Rectal smooth muscle tissue (tissue), 1 donor: ENCODE measurements around the gene LSAMP.
"Not testable (repeated sequence)": the region's sequence is repeated elsewhere in the genome, so short reads cannot be mapped to it uniquely, and the experiment has no call there.

ENCODE experiments used
- H3K27ac ChIP-seq: one replicate; pipeline ENCODE4 v1.7.0; 2013; ENCODE audit warnings: low read depth, low read length, inconsistent platforms
- H3K27me3 ChIP-seq: one replicate; pipeline ENCODE4 v1.7.0; 2013; ENCODE audit warnings: low read length; ENCODE audit not compliant: control insufficient read depth, insufficient read depth
- H3K36me3 ChIP-seq: one replicate; pipeline ENCODE4 v1.7.0; 2013; ENCODE audit warnings: low read length; ENCODE audit not compliant: control insufficient read depth, insufficient read depth
- H3K4me1 ChIP-seq: one replicate; pipeline ENCODE4 v1.7.0; 2013; ENCODE audit warnings: low read length; ENCODE audit not compliant: control insufficient read depth, insufficient read depth
- H3K4me3 ChIP-seq: one replicate; pipeline ENCODE4 v1.7.0; 2013; ENCODE audit warnings: low read length
- H3K9ac ChIP-seq: one replicate; pipeline ENCODE4 v1.7.0; 2013; ENCODE audit warnings: low read length

LSAMP gene

GRCh38 chr3:115804713-115805119, 640.6 kb downstream of the LSAMP start:
- H3K27ac ChIP-seq, result no peak overlapping the region
- no peaks in the 10 kb centered on the region for H3K27me3 ChIP-seq

GRCh38 chr3:115804200-115804599, 641.1 kb downstream of the LSAMP start:
- no peak overlapping the region for H3K4me3 ChIP-seq
- H3K27me3 ChIP-seq, result no peaks in the 10 kb centered on the region
- H3K27ac ChIP-seq, result no peak overlapping the region
- no peaks in the 10 kb centered on the region for H3K36me3 ChIP-seq
- H3K9ac ChIP-seq, result no peak overlapping the region
- no peaks in the 10 kb centered on the region for H3K4me1 ChIP-seq

More at GRCh38 chr3:115804713-115805119, 640.6 kb downstream of the LSAMP start:
- no peak overlapping the region for H3K4me3 ChIP-seq
- no peak overlapping the region for H3K9ac ChIP-seq
- no peaks in the 10 kb centered on the region for H3K36me3 ChIP-seq
- no peaks in the 10 kb centered on the region for H3K4me1 ChIP-seq

- no peaks in the 10 kb centered on the region for H3K27me3 ChIP-seq
- H3K4me1 ChIP-seq, result no peaks in the 10 kb centered on the region
- no peak overlapping the region for H3K4me3 ChIP-seq
- no peak overlapping the region for H3K27ac ChIP-seq
- no peak overlapping the region for H3K9ac ChIP-seq
- no peaks in the 10 kb centered on the region for H3K36me3 ChIP-seq
Measured at GRCh38 chr3:115803661-115804060, 641.6 kb downstream of the LSAMP start.

- Histone ChIP-seq H3K27ac (no peak overlapping the region), H3K27me3 (no peaks in the 10 kb centered on the region)
Measured at GRCh38 chr3:115800489-115801075, 644.7 kb downstream of the LSAMP start.

GRCh38 chr3:115800065-115800464, 645.2 kb downstream of the LSAMP start:
- H3K27ac ChIP-seq, H3K9ac ChIP-seq, H3K4me3 ChIP-seq, H3K27me3 ChIP-seq, H3K4me1 ChIP-seq, H3K36me3 ChIP-seq: not testable (repeated sequence)

More at GRCh38 chr3:115800489-115801075, 644.7 kb downstream of the LSAMP start:
- H3K4me3 ChIP-seq, result no peak overlapping the region
- no peak overlapping the region for H3K9ac ChIP-seq
- H3K36me3 ChIP-seq, result no peaks in the 10 kb centered on the region
- H3K4me1 ChIP-seq, result no peaks in the 10 kb centered on the region

GRCh38 chr3:115792206-115792955, 652.9 kb downstream of the LSAMP start:
- Histone ChIP-seq H3K4me3 (no peak overlapping the region), H3K9ac (no peak overlapping the region), H3K27ac (no peak overlapping the region), H3K36me3 (no peaks in the 10 kb centered on the region), H3K4me1 (no peaks in the 10 kb centered on the region), H3K27me3 (no peaks in the 10 kb centered on the region)

GRCh38 chr3:115791271-115792153, 653.8 kb downstream of the LSAMP start:
- H3K27ac ChIP-seq, H3K36me3 ChIP-seq, H3K4me3 ChIP-seq, H3K4me1 ChIP-seq, H3K9ac ChIP-seq, H3K27me3 ChIP-seq: not testable (repeated sequence)

GRCh38 chr3:115790759-115791158, 654.5 kb downstream of the LSAMP start:
- Histone ChIP-seq H3K27me3 (no peaks in the 10 kb centered on the region), H3K27ac (no peak overlapping the region), H3K4me1 (no peaks in the 10 kb centered on the region), H3K9ac (no peak overlapping the region), H3K36me3 (no peaks in the 10 kb centered on the region), H3K4me3 (no peak overlapping the region)

GRCh38 chr3:115789481-115789880, 655.8 kb downstream of the LSAMP start:
- Histone ChIP-seq H3K4me3 (no peak overlapping the region), H3K27me3 (no peaks in the 10 kb centered on the region)

GRCh38 chr3:115788921-115789470, 656.3 kb downstream of the LSAMP start:
- Histone ChIP-seq H3K27me3 (no peaks in the 10 kb centered on the region), H3K9ac (no peak overlapping the region), H3K36me3 (no peaks in the 10 kb centered on the region), H3K27ac (no peak overlapping the region), H3K4me1 (no peaks in the 10 kb centered on the region), H3K4me3 (no peak overlapping the region)

More at GRCh38 chr3:115789481-115789880, 655.8 kb downstream of the LSAMP start:
- no peak overlapping the region for H3K9ac ChIP-seq
- no peaks in the 10 kb centered on the region for H3K4me1 ChIP-seq
- H3K27ac ChIP-seq, result no peak overlapping the region
- no peaks in the 10 kb centered on the region for H3K36me3 ChIP-seq

GRCh38 chr3:115787818-115788217, 657.5 kb downstream of the LSAMP start:
- Histone ChIP-seq H3K27me3 (no peaks in the 10 kb centered on the region), H3K27ac (no peak overlapping the region), H3K9ac (no peak overlapping the region), H3K4me3 (no peak overlapping the region), H3K4me1 (no peaks in the 10 kb centered on the region), H3K36me3 (no peaks in the 10 kb centered on the region)

- Histone ChIP-seq H3K4me3 (no peak overlapping the region), H3K27me3 (no peaks in the 10 kb centered on the region), H3K27ac (no peak overlapping the region), H3K4me1 (no peaks in the 10 kb centered on the region), H3K36me3 (no peaks in the 10 kb centered on the region), H3K9ac (no peak overlapping the region)
Measured at GRCh38 chr3:115785782-115786181, 659.5 kb downstream of the LSAMP start.
